ENCODE data around the gene PCGF1. TPM values are rescaled to one million over a fixed set of nuclear protein-coding genes. Genes with fewer than 3 reads are reported as not detected.

PCGF1 gene
- total RNA-seq, 2 experiments from 2014 or later: 23.0 to 31.4 TPM

DNA sequence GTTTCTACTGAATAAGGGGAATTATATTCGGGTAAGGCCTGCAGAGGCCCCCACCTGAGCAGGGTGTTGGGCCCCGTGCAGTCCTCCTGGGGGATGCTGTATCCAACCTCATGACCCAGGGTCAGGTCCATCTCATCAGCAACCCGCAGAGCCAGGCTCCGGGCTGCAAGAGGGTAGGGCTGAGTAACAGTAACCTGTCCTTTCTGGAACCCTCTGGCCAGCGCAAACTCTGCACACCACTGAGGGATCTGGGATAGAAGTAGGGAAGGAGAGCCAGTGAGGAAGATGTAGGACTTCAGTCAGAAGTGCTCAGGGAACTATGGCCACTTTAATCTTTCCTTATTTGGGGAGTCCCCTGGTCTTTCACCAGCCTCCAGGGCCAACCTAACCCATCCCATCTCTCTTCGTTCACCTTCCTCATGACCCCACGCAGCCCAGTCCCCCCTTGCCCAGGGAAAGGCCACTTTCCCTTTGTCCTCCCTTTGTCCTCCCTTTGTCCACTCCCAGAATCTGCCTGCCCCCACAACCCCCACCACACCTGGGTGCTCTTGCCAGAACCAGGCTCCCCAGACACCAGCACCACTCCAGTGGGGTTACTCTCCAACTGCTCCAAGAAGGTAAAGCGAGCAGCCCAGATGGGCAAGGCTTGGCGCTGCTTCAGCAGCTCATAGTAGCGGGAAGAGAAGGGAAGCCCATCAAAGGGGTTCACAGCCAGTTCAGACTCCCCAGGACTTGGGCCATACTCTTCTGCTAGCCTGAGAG is 17.6 kb upstream of the PCGF1 start:
- H3K4me3 Mint-ChIP-seq: no peak overlapping the region
- ChIA-PET POLR2A (interaction anchor here (0.6 to 1.7 kb wide), 3 partner anchors 21 to 61 kb away, joined by 3 to 4 read pairs (median 3); partner anchors contain the start of gene LBX2), CTCF (no interaction called here)
- H3K4me1 Mint-ChIP-seq: peaks cover 50% of the 10 kb centered on the region
- H3K9me3 Mint-ChIP-seq: no peaks in the 10 kb centered on the region
- DNase-seq: no peak
- peaks cover 13% of the 10 kb centered on the region for H3K27me3 Mint-ChIP-seq
- H3K36me3 Mint-ChIP-seq (ENCODE audit: low read depth): peaks cover 38% of the 10 kb centered on the region
- no peak overlapping the region for H3K27ac Mint-ChIP-seq

GRCh38 chr2:74524005-74524404 is 16.5 kb upstream of the PCGF1 start:
- H3K27ac Mint-ChIP-seq: no peak overlapping the region
- CTCF ChIA-PET: interaction anchor here (0.8 kb wide), 1 partner anchor 20 kb away, joined by 3 read pairs; no protein-coding TSS in a partner anchor
- H3K27me3 Mint-ChIP-seq: peaks cover 25% of the 10 kb centered on the region
- POLR2A ChIA-PET: no interaction called here
- H3K4me3 Mint-ChIP-seq: no peak overlapping the region
- no peaks in the 10 kb centered on the region for H3K9me3 Mint-ChIP-seq
- no peak for DNase-seq
- peaks cover 36% of the 10 kb centered on the region for H3K36me3 Mint-ChIP-seq (ENCODE audit: low read depth)
- peaks cover 49% of the 10 kb centered on the region for H3K4me1 Mint-ChIP-seq

DNA sequence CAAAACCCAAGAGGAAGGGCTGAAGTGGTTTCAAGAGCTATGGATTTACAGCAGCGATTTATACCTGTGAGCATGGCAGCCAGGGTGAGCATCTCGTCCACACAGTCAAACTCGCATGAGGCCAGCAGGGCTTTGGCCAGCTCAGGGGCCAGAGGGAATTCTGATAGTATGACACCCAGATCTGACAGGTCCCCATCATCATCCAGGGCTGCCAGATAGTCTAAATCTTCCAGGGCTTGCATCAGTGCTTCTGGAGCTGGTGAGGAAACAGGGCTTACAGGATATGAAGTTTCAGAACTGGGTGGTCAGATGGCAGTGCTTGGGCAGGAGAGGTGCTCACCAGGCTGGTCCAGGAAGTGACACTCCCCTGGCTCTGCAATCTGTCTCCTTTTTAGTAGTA is 15.0 kb upstream of the PCGF1 start:
- Mint-ChIP-seq H3K27ac (no peak overlapping the region), H3K27me3 (peaks cover 40% of the 10 kb centered on the region), H3K4me3 (no peak overlapping the region), H3K9me3 (no peaks in the 10 kb centered on the region), H3K36me3 (ENCODE audit: low read depth) (peaks cover 22% of the 10 kb centered on the region), H3K4me1 (peaks cover 34% of the 10 kb centered on the region)
- ChIA-PET CTCF (interaction anchor here (1.0 to 1.5 kb wide), 3 partner anchors 13 to 64 kb away, joined by 3 to 5 read pairs (median 4); partner anchors contain the start of genes CCDC142 and TTC31), POLR2A (interaction anchor here (0.9 to 1.5 kb wide), 5 partner anchors 8 to 48 kb away, joined by 3 to 6 read pairs (median 3); no protein-coding TSS in a partner anchor)
- DNase-seq: no peak

- CTCF ChIA-PET: interaction anchor here (1.3 kb wide), 1 partner anchor 34 kb away, joined by 4 read pairs; the partner anchor contains the start of genes CCDC142 and TTC31
- DNase-seq: no peak
- no peak overlapping the region for H3K27ac Mint-ChIP-seq
- peak overlapping the region; percentile 64 for H3K4me3 Mint-ChIP-seq
- H3K9me3 Mint-ChIP-seq: no peaks in the 10 kb centered on the region
- peaks cover 30% of the 10 kb centered on the region for H3K4me1 Mint-ChIP-seq
- peaks cover 10% of the 10 kb centered on the region for H3K36me3 Mint-ChIP-seq (ENCODE audit: low read depth)
- POLR2A ChIA-PET: interaction anchor here (0.7 to 6.9 kb wide), 9 partner anchors 8 to 73 kb away, joined by 3 to 64 read pairs (median 11); partner anchors contain the start of genes AUP1, CCDC142, HTRA2 and LBX2
- peaks cover 75% of the 10 kb centered on the region for H3K27me3 Mint-ChIP-seq
Observed at GRCh38 chr2:74516650-74517049, 9.2 kb upstream of the PCGF1 start.

- Mint-ChIP-seq H3K36me3 (ENCODE audit: low read depth) (peaks cover 10% of the 10 kb centered on the region), H3K27ac (no peak overlapping the region), H3K27me3 (peaks cover 80% of the 10 kb centered on the region), H3K4me3 (peak overlapping the region; percentile 64), H3K4me1 (peaks cover 35% of the 10 kb centered on the region), H3K9me3 (no peaks in the 10 kb centered on the region)
- peak; percentile 81 for DNase-seq
- POLR2A ChIA-PET: interaction anchor here (0.7 to 6.9 kb wide), 9 partner anchors 7 to 73 kb away, joined by 3 to 64 read pairs (median 11); partner anchors contain the start of genes AUP1, CCDC142, HTRA2 and LBX2
- CTCF ChIA-PET: interaction anchor here (1.3 kb wide), 1 partner anchor 33 kb away, joined by 4 read pairs; the partner anchor contains the start of genes CCDC142 and TTC31
Observed at GRCh38 chr2:74515981-74516633, 8.6 kb upstream of the PCGF1 start.

DNA sequence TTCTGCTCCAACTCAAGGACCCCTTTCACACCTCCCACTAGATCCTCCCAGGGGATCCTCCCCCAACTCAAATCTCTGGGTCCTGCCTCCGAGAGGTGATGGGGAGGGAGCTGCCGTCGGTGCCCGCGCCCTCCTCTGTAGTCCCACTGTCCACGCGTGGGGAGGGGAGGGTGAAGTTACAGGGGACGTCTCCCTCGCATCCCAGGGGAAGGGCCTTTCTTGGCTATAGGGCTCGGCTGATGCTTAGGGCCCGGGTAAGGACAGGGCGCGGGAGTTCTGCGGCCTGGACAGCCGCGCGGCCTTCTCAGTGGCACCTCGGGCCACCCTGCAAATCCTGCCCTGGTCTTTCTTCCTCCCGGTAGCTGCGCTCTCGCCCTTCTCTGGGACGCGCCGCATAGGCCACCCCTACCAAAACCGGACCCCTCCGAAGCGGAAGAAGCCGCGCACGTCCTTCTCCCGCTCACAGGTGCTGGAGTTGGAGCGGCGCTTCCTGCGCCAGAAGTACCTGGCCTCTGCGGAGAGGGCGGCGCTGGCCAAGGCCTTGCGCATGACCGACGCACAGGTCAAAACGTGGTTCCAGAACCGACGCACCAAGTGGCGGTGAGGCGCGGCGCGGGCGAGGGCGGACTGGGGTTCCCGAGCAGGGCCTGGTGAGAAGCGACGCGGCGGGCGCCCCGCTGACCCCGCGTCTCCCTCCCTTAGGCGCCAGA is 7.9 kb upstream of the PCGF1 start:
- Mint-ChIP-seq H3K4me1 (peaks cover 39% of the 10 kb centered on the region), H3K27ac (no peak overlapping the region), H3K36me3 (ENCODE audit: low read depth) (peaks cover 10% of the 10 kb centered on the region), H3K27me3 (peaks cover 81% of the 10 kb centered on the region), H3K9me3 (no peaks in the 10 kb centered on the region), H3K4me3 (peak overlapping the region; percentile 79)
- CTCF ChIA-PET: no interaction called here
- DNase-seq: no peak
- POLR2A ChIA-PET: interaction anchor here (1.1 to 6.9 kb wide), 8 partner anchors 11 to 58 kb away, joined by 3 to 64 read pairs (median 12); partner anchors contain the start of genes AUP1, CCDC142, DQX1 and HTRA2

- peak within 1 kb of the TSS; percentile 79 for H3K4me3 Mint-ChIP-seq
- POLR2A ChIA-PET: interaction anchor here (1.1 to 6.9 kb wide), 7 partner anchors 10 to 69 kb away, joined by 3 to 64 read pairs (median 18); partner anchors contain the start of genes AUP1, CCDC142, DQX1 and HTRA2
- H3K27me3 Mint-ChIP-seq: peaks cover 76% of the 10 kb centered on the region
- H3K4me1 Mint-ChIP-seq: peaks cover 43% of the 10 kb centered on the region
- peaks cover 10% of the 10 kb centered on the region for H3K36me3 Mint-ChIP-seq (ENCODE audit: low read depth)
- peak; percentile 28 for DNase-seq
- CTCF ChIA-PET: no interaction called here
- H3K27ac Mint-ChIP-seq: no peak within 1 kb of the TSS
- H3K9me3 Mint-ChIP-seq: no peaks in the 10 kb centered on the region
Observed at GRCh38 chr2:74514368-74515270, 7.1 kb upstream of the PCGF1 start, which contains the start of gene TLX2. TSS of gene TLX2 (plus strand) at chr2:74514450. CDS start at chr2:74514807, 357 bp downstream.

DNA sequence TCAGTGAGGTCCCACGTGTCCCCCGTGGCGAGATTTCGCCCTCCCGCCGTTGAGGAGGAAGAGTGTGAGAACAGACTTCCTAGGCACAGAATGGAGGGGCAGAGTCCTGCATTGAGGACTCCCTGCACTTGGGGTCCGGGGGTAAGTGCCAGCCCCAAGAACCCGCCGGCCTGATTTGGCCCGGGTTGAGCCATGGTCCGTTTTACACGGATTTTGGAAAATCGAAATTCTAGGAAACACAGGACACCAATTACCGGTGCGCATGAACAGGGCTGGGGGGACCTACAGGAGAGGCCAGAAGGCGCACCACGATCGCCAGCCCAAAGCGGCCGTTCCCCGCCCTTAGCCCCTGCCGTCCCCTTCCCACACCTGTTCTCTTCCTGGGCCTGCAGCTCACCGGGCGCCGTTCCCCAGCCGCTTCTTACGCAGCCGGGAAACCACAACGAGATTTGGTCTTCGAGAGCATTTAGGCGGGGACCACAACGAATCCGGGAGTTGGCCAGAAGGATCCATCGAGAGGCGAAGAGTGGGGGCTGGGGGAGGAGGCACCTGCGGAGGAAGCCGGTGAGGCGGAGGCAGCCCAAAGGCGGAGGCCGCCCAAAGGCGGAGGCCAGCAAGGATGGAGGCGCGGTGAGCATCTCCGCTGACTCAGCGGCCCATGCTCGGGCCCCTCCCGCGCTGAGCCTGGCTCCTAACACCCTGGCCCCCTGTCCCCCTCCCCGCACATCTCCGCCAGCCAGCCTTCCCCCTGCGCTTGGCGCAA is 6.3 kb upstream of the PCGF1 start:
- Mint-ChIP-seq H3K9me3 (no peaks in the 10 kb centered on the region), H3K4me1 (peaks cover 44% of the 10 kb centered on the region), H3K27me3 (peaks cover 68% of the 10 kb centered on the region), H3K4me3 (peak overlapping the region; percentile 64), H3K27ac (no peak overlapping the region), H3K36me3 (ENCODE audit: low read depth) (peaks cover 10% of the 10 kb centered on the region)
- ChIA-PET CTCF (no interaction called here), POLR2A (interaction anchor here (1.0 to 6.9 kb wide), 10 partner anchors 8 to 70 kb away, joined by 3 to 64 read pairs (median 7); partner anchors contain the start of genes AUP1, CCDC142, DQX1 and HTRA2)
- peak; percentile 60 for DNase-seq

DNA sequence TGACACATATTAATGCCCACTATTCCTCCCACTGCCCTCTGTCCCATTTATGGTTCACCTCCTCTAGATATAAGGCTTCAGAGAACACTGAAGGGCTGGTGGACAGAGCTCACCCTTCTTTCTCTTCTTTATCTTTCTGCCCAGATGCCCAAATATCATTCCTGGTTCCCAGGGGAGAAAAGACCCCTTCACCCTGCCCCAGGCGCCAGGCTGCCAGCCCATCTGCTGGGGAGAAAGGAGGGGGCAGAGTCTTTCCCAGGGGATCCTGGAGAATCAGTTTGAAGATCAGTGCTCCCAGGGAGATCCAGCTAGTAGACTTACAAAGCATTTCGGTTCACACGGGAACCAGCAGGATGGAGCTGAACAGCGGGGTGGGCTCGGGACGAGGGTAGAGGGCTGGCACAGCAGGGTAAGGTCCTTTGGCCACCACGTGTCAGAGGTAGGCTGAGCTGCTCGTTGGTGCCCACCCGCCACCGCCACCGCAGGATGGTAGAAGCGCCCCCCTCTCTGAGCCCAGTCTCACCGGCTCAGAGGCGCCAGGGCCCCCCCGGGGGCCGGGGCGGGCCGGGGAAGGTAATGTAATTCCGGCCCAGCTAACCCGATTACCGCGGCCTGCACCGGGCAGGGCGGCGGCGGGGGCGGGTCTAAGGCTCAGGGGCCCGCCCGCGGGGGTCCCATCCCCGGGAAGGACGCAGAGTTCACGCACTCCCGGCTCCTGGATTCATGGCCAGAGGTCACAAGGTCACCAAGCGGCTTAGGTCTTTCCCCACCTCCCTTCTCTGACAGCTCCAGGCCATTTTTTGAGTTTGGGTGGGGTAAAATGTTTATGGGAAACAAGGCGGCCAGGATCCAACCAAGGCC is 5.5 kb upstream of the PCGF1 start:
- DNase-seq: no peak
- Mint-ChIP-seq H3K27ac (no peak overlapping the region), H3K36me3 (ENCODE audit: low read depth) (peaks cover 10% of the 10 kb centered on the region), H3K9me3 (no peaks in the 10 kb centered on the region), H3K4me3 (peak overlapping the region; percentile 64), H3K27me3 (peaks cover 60% of the 10 kb centered on the region), H3K4me1 (peaks cover 52% of the 10 kb centered on the region)
- ChIA-PET POLR2A (interaction anchor here (1.0 to 6.9 kb wide), 7 partner anchors 9 to 30 kb away, joined by 3 to 64 read pairs (median 18); partner anchors contain the start of genes AUP1, CCDC142, DQX1 and HTRA2), CTCF (interaction anchor here (1.0 kb wide), 1 partner anchor 16 kb away, joined by 4 read pairs; no protein-coding TSS in a partner anchor)
